Right forelimb (tissue), 1 donor: ENCODE measurements around the gene IQCE.

ENCODE experiments used
- DNase-seq: peaks from one replicate; pipeline ENCODE4 v3.0.0-alpha.2; 2018

Gene IQCE

GRCh38 chr7:2637066-2637471, 78.3 kb downstream of the IQCE start:
- no peak for DNase-seq

- DNase-seq = no peak
Observed at GRCh38 chr7:2637505-2638223, 78.9 kb downstream of the IQCE start.

- peak; percentile 84 for DNase-seq
Observed at GRCh38 chr7:2638224-2638991, 79.6 kb downstream of the IQCE start.

GRCh38 chr7:2639181-2639681, 80.5 kb downstream of the IQCE start:
- DNase-seq = no peak

- DNase-seq = no peak
Observed at GRCh38 chr7:2639695-2640481, 81.1 kb downstream of the IQCE start.

GRCh38 chr7:2640482-2640830, 81.7 kb downstream of the IQCE start:
- no peak for DNase-seq

- no peak for DNase-seq
Observed at GRCh38 chr7:2640846-2641316, 82.1 kb downstream of the IQCE start.

- DNase-seq = peak; percentile 94
Observed at GRCh38 chr7:2641406-2642393, 82.9 kb downstream of the IQCE start.

GRCh38 chr7:2643386-2644219, 84.8 kb downstream of the IQCE start:
- DNase-seq = no peak

GRCh38 chr7:2644220-2644561, 85.4 kb downstream of the IQCE start:
- DNase-seq = no peak

GRCh38 chr7:2644562-2645273, 85.9 kb downstream of the IQCE start:
- DNase-seq = no peak

GRCh38 chr7:2645274-2645868, 86.6 kb downstream of the IQCE start:
- DNase-seq = no peak

GRCh38 chr7:2646336-2646679, 87.5 kb downstream of the IQCE start:
- no peak for DNase-seq

- DNase-seq = no peak
Observed at GRCh38 chr7:2646680-2647571, 88.1 kb downstream of the IQCE start.

GRCh38 chr7:2647594-2648172, 88.9 kb downstream of the IQCE start:
- DNase-seq = no peak

- DNase-seq = no peak
Observed at GRCh38 chr7:2649139-2649838, 90.5 kb downstream of the IQCE start.

GRCh38 chr7:2649991-2650390, 91.2 kb downstream of the IQCE start:
- DNase-seq = no peak

GRCh38 chr7:2650451-2650850, 91.7 kb downstream of the IQCE start:
- DNase-seq = no peak
